Activated CD4-positive, alpha-beta T cell treated with anti-CD3 and anti-CD28 coated beads, Interleukin-2, amount 50 U/mL, for 4 hours (primary cell): Measurements from ENCODE around the gene ZNF629.

Experiments used
- DNase-seq, 2 experiments: peaks; one replicate each; pipeline ENCODE4 v3.0.0-alpha.2; 2020

ZNF629 gene

DNA sequence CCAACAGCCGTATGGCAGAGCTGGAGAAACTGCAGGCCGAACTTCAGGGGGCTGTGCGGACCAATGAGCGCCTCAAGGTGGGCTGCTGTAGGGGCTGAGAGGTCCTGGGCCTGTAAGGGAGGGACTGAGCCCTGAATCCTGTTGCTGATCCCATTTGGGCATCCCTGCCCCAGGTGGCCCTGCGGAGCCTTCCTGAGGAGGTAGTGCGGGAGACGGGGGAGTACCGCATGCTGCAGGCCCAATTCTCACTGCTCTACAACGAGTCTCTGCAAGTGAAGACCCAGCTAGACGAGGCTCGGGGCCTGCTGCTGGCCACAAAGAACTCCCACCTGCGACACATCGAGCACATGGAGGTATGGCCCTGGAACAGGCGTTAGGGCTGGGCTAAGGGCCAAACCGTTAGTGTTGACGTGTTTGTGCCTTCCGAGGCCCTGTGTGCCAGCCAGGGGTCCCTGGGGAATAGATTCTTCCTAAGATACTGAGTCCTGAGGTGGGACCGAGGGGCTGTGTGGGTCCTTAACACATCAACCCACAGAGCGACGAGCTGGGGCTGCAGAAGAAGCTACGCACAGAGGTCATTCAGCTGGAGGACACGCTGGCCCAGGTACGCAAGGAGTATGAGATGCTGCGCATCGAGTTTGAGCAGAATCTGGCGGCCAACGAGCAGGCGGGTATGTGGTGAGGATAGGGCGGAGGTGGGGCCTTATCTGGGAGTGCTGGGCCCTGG lies 20.6 kb downstream of the ZNF629 start:
- DNase-seq: no peak

- DNase-seq: no peak
These were observed 22.1 kb downstream of the ZNF629 start for GRCh38 chr16:30764816-30765465.

- no peak for DNase-seq
These were observed 22.9 kb downstream of the ZNF629 start for GRCh38 chr16:30764086-30764485.

- no peak for DNase-seq
These were observed 23.8 kb downstream of the ZNF629 start for GRCh38 chr16:30762991-30763725.

DNA sequence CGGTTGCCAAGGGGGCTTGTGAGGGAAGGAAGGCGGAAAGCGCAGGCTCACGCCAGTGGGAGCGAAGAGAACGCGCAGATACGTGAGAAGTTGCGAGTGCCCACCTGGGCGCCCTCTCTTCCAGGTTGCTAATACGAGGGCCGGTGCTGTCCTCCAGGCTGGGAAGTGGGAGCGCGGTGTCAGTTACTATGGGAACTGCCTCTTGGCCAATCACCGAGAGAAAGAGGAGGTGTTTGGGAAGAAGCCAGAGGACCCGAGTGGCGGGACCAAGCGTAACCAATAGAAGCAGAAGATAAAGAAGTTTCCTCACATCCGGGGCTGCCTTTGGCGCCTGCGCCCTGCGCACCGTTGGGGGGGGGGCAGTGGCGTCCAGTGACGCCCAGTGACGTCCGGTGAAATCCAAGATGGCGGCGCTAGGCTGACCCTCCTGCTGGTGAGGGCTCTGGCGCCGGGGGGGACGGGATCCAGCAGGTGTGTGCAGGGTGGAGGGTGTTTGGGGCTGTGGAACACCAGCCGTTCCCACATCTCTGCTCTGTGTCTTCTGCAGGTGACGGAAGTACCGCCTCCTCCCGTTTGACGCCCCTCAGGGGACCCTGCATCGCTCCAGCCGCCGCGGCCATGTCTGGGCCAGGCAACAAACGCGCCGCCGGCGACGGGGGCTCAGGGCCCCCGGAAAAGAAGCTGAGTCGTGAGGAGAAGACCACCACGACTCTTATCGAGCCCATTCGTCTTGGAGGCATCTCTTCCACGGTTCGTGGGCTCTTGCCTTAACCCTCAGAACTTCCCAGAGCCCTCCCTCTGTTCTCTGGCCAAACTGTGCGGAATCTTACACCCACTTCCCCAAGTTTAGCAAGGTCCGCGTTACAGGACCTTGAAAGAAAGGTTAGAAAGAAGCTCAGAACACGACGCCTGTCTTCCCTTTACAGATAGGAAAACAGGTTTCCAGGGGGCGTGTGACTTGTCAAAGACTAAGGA lies 24.8 kb downstream of the ZNF629 start, which contains the start of the genes CFAP119 and RNF40:
CFAP119 (minus strand) TSS at position 135 of the 975 bp plus-strand sequence. CDS start 314 bp downstream, outside the sequence.
RNF40 (plus strand) TSS at position 395 of the 975 bp plus-strand sequence; CDS start at position 619, 224 bp downstream.
- DNase-seq: peak; percentile 76 to 77

- peak in 1 of 2 experiments; percentile 18 for DNase-seq
These were observed 25.5 kb downstream of the ZNF629 start for GRCh38 chr16:30761427-30761927.

DNA sequence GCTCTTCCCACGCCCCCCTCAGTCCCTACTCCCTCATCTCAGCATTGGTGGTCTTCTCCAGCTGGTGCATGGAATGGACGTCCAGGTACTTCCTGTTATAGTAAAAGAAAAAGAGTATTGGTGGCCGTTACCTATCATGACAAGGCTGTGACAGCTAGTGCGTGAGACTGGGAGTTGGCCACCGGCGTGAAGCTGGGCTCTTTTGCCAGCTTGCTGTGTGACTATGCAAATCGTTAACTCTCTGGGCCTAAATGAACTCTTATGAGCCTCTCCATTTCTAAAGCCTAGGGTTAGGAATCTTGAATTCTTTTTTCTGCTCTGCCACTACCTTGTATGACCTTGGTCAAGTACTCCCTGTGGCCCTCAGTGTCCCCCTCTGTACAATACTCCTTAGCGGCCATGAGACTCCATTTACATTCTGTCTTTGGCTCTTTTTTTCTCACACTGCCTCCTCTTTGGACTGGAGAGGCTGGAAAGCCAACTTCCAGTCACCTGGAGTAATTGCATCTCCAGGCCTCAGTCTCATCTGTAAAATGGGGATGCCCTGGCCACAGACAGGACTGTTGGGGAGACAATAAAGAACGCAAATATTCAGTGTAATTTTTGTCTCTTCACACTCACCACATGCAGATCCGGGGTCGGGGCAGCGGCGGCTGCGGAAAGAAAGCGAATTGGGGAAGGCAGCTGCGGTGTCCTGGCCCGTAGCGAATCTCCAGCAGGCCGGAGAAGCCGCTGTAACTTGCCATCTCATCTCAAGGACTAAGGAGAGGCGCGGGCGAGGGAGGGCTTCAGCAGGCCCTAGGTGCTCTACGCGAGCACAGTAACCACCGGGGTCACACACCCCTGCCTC lies 26.2 kb downstream of the ZNF629 start:
- no peak for DNase-seq

DNA sequence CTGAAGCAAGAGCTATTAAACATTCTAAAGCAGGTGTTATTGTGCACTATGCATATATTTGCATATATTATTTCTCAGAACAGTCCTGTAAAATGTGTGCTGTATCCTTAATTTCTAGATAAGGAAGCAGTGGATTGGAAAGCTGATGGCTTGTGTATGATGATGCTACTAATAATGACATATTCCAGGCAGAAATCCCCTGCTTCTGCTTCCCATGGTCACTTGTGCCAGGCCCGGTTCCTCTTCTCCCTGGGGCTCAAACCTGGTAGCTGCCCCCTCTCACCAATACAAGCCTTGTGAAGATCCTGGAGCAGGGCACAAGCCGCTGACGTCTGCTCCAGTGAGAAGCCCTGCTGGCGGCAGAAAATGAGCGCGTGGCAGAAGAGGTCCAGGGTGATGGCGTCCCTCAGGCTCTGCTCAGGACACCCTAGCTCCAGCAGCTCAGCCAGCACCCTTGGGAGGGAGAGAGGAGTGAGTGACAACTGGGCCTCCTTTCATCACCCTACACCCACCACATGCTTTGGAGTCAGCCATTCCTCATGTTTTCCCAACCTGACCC lies 26.9 kb downstream of the ZNF629 start:
- no peak for DNase-seq

DNA sequence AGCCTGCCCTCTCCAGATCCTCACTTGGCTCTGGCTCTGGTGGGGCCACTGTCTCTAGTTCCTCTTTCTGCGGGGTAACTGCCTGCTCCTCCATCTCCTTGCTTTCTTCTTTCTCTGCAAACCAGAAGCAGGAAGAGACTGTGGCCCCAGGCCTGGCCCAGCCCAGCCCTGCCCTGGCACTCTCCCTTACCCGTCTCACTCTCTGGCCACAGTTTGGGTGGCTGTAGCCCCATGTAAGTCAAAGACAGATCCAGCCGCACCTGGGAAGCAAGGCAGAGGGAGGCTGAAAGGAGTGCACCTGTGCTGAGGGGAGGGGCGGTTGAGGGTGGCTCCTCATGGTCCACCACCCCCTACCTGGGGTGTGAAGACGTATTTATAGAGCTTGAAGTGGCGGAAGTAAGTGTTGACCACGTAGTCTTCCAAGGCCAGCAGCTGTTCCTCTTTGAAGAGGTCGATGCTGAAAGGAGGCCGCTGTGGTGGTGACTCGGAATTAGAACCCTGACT lies 28.0 kb downstream of the ZNF629 start:
- no peak for DNase-seq

- no peak for DNase-seq
These were observed 29.7 kb downstream of the ZNF629 start for GRCh38 chr16:30757316-30757715.

DNA sequence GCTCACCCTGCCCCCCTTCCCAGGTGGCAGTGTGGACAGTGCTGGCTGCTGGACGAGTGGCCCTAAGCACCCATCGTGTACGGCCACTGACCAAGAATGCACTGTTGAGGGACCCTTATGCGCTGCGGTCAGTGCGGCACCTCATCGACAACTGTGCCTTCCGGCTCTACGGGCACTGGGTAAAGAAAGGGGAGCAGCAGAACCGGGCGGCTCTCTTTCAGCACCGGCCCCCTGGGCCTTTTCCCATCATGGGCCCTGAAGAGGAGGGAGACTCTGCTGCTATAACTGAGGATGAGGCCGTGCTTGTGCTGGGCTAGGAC lies 30.3 kb downstream of the ZNF629 start:
- no peak for DNase-seq

DNA sequence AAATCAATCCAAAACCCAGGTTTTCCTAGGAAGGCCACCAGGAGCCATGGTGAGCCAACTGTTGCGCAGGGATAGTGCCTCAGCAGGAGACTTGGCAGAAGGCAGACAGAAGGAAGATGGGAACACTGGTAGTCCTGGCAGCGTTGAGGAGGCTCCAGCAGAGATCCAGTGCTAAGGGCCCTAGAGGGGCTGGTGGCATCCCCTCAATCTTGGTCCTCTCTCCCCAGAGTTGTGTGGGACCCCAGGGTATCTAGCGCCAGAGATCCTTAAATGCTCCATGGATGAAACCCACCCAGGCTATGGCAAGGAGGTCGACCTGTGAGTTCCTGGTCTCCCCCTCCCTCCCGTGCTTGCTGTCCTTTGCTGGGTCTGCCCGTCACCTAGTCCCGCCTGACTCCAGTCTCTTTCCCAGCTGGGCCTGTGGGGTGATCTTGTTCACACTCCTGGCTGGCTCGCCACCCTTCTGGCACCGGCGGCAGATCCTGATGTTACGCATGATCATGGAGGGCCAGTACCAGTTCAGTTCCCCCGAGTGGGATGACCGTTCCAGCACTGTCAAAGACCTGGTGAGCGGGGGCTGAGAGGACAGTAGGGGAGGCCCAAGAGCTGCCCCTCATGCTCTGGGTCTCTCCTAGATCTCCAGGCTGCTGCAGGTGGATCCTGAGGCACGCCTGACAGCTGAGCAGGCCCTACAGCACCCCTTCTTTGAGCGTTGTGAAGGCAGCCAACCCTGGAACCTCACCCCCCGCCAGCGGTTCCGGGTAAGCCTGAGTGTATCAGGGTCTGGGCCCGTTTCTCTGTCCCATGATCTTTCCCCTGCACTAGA lies 30.8 kb downstream of the ZNF629 start:
- no peak for DNase-seq

DNA sequence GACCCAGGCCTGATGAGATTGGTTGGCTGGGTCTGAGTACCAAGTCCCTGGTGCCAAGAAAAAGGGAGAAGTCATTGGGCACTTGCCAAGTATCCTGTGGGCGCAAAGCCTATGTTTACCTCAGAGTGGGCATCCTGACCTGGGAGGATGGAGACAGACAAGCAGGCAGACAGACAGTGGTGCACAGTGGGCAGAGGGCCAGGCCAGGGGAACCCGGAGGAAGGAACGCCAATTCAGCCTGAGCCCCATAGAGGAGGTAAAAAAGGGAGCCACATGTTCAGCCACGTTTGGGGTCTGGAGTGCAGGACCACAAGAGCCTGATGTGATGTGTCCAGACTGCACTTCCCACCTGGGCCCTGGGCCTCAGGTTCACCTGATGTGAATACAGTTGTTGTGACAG lies 33.4 kb downstream of the ZNF629 start:
- DNase-seq: no peak

GRCh38 chr16:30750876-30751465 lies 36.0 kb downstream of the ZNF629 start:
- DNase-seq: no peak

DNA sequence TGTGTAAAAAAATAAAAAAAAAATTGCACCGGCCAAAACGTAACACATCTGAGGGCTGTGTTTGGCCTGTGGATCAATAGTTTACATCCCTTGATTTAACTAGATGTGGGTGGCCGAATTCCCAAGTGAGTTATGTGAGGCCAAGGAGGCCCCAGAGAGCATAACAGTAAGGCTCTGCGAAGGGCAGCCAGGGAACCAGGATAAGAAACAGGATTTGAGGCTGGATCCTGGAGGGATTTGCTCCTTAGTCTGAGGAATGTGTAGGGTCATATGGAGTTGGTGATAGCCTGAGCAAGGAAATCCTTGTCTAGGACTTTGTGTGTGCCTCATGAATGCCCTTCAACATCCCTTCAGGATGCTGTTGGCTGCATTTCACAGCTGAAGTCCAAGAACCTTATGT lies 36.8 kb downstream of the ZNF629 start:
- no peak for DNase-seq

GRCh38 chr16:30748634-30749445 lies 38.2 kb downstream of the ZNF629 start:
- no peak for DNase-seq

DNA sequence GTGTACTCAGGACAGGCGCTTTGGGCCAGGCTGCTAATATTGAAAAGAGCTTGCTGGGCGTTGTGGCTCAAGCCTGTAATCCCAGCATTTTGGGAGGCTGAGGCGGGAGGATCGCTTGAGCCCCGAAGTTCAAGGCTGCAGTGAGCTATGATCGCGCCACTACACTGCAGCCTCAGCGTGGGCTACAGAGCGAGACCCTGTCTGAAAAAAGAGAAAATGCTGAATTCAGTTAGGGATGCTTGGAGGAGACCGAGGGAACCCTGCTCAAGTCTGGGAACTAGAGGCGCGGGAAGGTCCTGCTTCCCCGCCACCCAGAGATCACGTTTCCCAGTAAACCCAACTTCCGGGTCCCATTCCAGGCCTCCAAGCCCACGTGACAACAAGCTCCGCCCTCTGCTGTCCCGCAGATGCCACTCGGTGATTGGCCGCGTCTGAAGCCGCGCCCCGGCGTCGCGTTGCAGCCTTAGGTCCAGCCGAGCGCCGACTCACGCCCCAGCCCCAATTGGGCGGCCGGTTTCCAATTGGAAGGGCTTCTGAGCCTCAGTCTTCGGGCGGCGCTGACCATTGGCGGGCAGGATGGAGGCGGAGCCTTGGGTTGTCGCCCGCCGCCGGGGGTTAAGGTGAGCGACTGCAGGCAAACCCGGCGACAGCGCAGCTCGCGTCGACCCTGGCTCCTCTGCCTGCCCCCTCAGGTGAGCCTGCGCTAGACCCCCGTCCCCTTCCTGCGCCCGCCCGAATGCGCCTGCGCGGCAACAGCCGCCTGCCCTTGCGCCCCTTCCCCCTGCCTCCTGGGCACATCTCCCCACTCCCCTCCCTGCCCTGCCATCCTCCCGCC lies 39.0 kb downstream of the ZNF629 start, which contains the start of gene PHKG2:
PHKG2 (plus strand) TSS at position 627 of the 835 bp plus-strand sequence. CDS start 396 bp downstream, outside the sequence.
- DNase-seq: peak; percentile 89
